ENCODE measurements around the gene GPC6. TPM values are rescaled to one million over a fixed set of nuclear protein-coding genes. Genes with fewer than 3 reads are reported as not detected.

The GPC6 gene
- total RNA-seq, 4 donors from 2014 or later = 13.7 to 21.7 (median 16.5) TPM

DNA sequence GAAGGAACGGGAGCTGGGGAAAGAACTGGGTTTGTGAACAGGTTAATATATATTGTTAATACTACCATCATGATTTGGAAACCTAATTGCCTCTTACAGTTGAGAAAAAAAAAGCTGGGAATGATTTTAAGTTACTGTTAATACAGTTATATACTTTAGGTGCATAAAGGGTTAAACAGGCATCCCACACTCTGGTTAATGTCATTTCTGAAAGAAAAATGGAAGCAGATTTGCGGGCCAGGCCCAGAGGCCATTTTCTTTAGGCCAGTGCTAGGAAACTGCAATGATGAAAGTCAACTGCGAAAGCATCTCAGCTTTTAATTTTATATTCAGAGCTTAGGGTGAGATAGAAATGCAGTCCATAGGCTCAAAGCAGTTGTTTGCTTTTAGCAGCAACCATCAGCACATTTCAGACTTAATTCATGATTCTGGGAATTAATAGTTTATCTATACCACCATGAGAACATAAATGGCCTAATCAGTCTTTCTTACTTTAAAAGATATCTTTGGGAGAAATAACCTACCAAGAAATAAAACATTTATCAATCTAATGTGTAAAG lies 592.8 kb downstream of the GPC6 start:
- Histone ChIP-seq H3K9me3 (no peaks in the 10 kb centered on the region), H3K36me3 (no peaks in the 10 kb centered on the region), H3K27ac (no peak overlapping the region), H3K27me3 (no peaks in the 10 kb centered on the region), H3K4me1 (no peaks in the 10 kb centered on the region), H3K4me3 (no peak overlapping the region)
- 67 to 84% methylated on average over 3 of the region's 3 CpGs for WGBS, 2 donors (ENCODE audit: low coverage in 1 of 2)
- TF ChIP-seq, protein P1, sequence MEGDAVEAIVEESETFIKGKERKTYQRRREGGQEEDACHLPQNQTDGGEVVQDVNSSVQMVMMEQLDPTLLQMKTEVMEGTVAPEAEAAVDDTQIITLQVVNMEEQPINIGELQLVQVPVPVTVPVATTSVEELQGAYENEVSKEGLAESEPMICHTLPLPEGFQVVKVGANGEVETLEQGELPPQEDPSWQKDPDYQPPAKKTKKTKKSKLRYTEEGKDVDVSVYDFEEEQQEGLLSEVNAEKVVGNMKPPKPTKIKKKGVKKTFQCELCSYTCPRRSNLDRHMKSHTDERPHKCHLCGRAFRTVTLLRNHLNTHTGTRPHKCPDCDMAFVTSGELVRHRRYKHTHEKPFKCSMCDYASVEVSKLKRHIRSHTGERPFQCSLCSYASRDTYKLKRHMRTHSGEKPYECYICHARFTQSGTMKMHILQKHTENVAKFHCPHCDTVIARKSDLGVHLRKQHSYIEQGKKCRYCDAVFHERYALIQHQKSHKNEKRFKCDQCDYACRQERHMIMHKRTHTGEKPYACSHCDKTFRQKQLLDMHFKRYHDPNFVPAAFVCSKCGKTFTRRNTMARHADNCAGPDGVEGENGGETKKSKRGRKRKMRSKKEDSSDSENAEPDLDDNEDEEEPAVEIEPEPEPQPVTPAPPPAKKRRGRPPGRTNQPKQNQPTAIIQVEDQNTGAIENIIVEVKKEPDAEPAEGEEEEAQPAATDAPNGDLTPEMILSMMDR (IDR thresholded peaks at IDR 0.05) = no peak
- TF ChIP-seq EP300 (IDR thresholded peaks at IDR 0.05) (no peak), POLR2A (IDR thresholded peaks at IDR 0.05) (no peak), POLR2AphosphoS5 (IDR thresholded peaks at IDR 0.05) (no peak)
- no peak for ATAC-seq

- WGBS, 2 donors (ENCODE audit: low coverage in 1 of 2) = 87 to 92% methylated on average over 3 of the region's 3 CpGs
- Histone ChIP-seq H3K9me3 (no peaks in the 10 kb centered on the region), H3K27me3 (no peaks in the 10 kb centered on the region), H3K4me1 (no peaks in the 10 kb centered on the region), H3K27ac (no peak overlapping the region), H3K4me3 (no peak overlapping the region), H3K36me3 (no peaks in the 10 kb centered on the region)
- no peak for TF ChIP-seq POLR2AphosphoS5 (IDR thresholded peaks at IDR 0.05)
- TF ChIP-seq, protein P1 (IDR thresholded peaks at IDR 0.05) = no peak
- ATAC-seq = no peak
Measured at GRCh38 chr13:93824286-93824685, 597.7 kb downstream of the GPC6 start.

GRCh38 chr13:93834051-93834450 lies 607.4 kb downstream of the GPC6 start:
- H3K4me1 ChIP-seq = no peaks in the 10 kb centered on the region
- no peaks in the 10 kb centered on the region for H3K27me3 ChIP-seq
- H3K27ac ChIP-seq = no peak overlapping the region
- WGBS, 2 donors (ENCODE audit: low coverage in 1 of 2) = 55 to 75% methylated on average over 3 of the region's 3 CpGs
- no peak overlapping the region for H3K4me3 ChIP-seq
- no peaks in the 10 kb centered on the region for H3K36me3 ChIP-seq
- no peak for TF ChIP-seq EP300 (IDR thresholded peaks at IDR 0.05)
- no peak for TF ChIP-seq POLR2AphosphoS5 (IDR thresholded peaks at IDR 0.05)
- TF ChIP-seq, protein P1 (IDR thresholded peaks at IDR 0.05) = no peak
- no peaks in the 10 kb centered on the region for H3K9me3 ChIP-seq
- no peak for ATAC-seq

DNA sequence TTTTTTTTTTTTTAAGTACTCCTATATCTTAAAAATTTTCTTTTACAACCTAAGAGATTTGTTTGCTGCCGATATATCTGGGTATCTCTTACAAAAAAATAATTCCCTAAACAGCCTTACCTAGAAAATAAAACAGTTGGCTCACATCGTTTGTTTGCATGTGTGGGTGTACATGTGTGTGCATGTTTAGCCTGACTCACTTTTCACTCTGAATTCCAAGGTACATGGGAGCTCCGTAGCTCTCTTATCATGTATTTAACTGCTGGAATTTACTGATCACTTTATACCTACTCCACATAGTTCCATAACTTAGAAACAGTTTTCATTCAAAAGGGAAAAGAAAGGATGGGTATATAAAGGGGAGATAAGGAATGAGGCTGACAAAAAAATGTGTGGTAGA lies 616.5 kb downstream of the GPC6 start:
- TF ChIP-seq, protein P1 (IDR thresholded peaks at IDR 0.05) = no peak
- TF ChIP-seq POLR2AphosphoS5 (IDR thresholded peaks at IDR 0.05) (no peak), POLR2A (IDR thresholded peaks at IDR 0.05) (no peak), EP300 (IDR thresholded peaks at IDR 0.05) (no peak)
- H3K36me3 ChIP-seq = no peaks in the 10 kb centered on the region
- H3K27ac ChIP-seq = no peak overlapping the region
- ATAC-seq = no peak
- WGBS, 2 donors (ENCODE audit: low coverage in 1 of 2) = 70 to 100% methylated on average over 2 to 3 of the region's 3 CpGs
- no peaks in the 10 kb centered on the region for H3K27me3 ChIP-seq
- no peaks in the 10 kb centered on the region for H3K4me1 ChIP-seq
- H3K4me3 ChIP-seq = no peak overlapping the region
- H3K9me3 ChIP-seq = no peaks in the 10 kb centered on the region

- Histone ChIP-seq H3K9me3 (no peaks in the 10 kb centered on the region), H3K4me3 (no peak overlapping the region), H3K27ac (no peak overlapping the region), H3K4me1 (no peaks in the 10 kb centered on the region), H3K36me3 (no peaks in the 10 kb centered on the region), H3K27me3 (no peaks in the 10 kb centered on the region)
- whole genome bisulfite sequencing, 2 donors (ENCODE audit: low coverage in 1 of 2) = 75 to 79% methylated on average over 6 to 7 of the region's 7 CpGs
- no peak for TF ChIP-seq EP300 (IDR thresholded peaks at IDR 0.05)
- no peak for TF ChIP-seq POLR2A (IDR thresholded peaks at IDR 0.05)
- TF ChIP-seq POLR2AphosphoS5 (IDR thresholded peaks at IDR 0.05) = no peak
- TF ChIP-seq, protein P1 (IDR thresholded peaks at IDR 0.05) = no peak
- ATAC-seq = no peak
Measured at GRCh38 chr13:93847162-93847561, 620.6 kb downstream of the GPC6 start.
